ENCODE results near the gene KAT8. TPM values are rescaled to one million over a fixed set of nuclear protein-coding genes. Genes with fewer than 3 reads are reported as not detected.
A peak's percentile ranks its signal among the peaks of the same experiment; 100 is the strongest.
"Not testable (repeated sequence)": the region's sequence is repeated elsewhere in the genome, so short reads cannot be mapped to it uniquely, and the experiment has no call there.

The KAT8 gene
- polyA plus RNA-seq, 1 experiment, result 23.0 TPM

- H3K27me3 ChIP-seq (ENCODE audit: control insufficient read depth, insufficient read depth, low read length), result peaks cover 2% of the 10 kb centered on the region
- no peaks in the 10 kb centered on the region; the same call in 1 of the 2 replicates for H3K9me3 ChIP-seq (ENCODE audit: control insufficient read depth, insufficient read depth, low read length)
- DNase-seq (ENCODE audit: low read depth, low spot score), result no peak
- no peak overlapping the region for H3K27ac ChIP-seq (ENCODE audit: low read depth, low read length)
- H3K4me3 ChIP-seq (ENCODE audit: low read depth, low read length), result no peak overlapping the region
- POLR2A ChIA-PET, result interaction anchor here (1.2 kb wide), 1 partner anchor 19 kb away, joined by 4 read pairs; the partner anchor contains the start of gene KAT8
- TF ChIP-seq CTCF (IDR thresholded peaks at IDR 0.05; ENCODE audit: low read depth, low read length), result no peak
- CTCF ChIA-PET, result no interaction called here
These were observed 18.8 kb downstream of the KAT8 start for GRCh38 chr16:31136287-31136662.

GRCh38 chr16:31136822-31137499, 19.5 kb downstream of the KAT8 start:
- H3K27me3 ChIP-seq (ENCODE audit: control insufficient read depth, insufficient read depth, low read length); CTCF ChIA-PET; H3K27ac ChIP-seq (ENCODE audit: low read depth, low read length); H3K9me3 ChIP-seq (ENCODE audit: control insufficient read depth, insufficient read depth, low read length); DNase-seq (ENCODE audit: low read depth, low spot score); H3K4me3 ChIP-seq (ENCODE audit: low read depth, low read length): not testable (repeated sequence)
- POLR2A ChIA-PET, result interaction anchor here (1.2 kb wide), 1 partner anchor 20 kb away, joined by 4 read pairs; the partner anchor contains the start of gene KAT8

GRCh38 chr16:31138621-31139578, 21.4 kb downstream of the KAT8 start:
- no peaks in the 10 kb centered on the region; the same call in 1 of the 2 replicates for H3K9me3 ChIP-seq (ENCODE audit: control insufficient read depth, insufficient read depth, low read length)
- DNase-seq (ENCODE audit: low read depth, low spot score), result no peak
- CTCF ChIA-PET, result no interaction called here
- no peak for TF ChIP-seq CTCF (IDR thresholded peaks at IDR 0.05; ENCODE audit: low read depth, low read length)
- H3K27ac ChIP-seq (ENCODE audit: low read depth, low read length), result no peak overlapping the region
- peaks cover 2% of the 10 kb centered on the region for H3K27me3 ChIP-seq (ENCODE audit: control insufficient read depth, insufficient read depth, low read length)
- no peak overlapping the region for H3K4me3 ChIP-seq (ENCODE audit: low read depth, low read length)
- POLR2A ChIA-PET, result no interaction called here

GRCh38 chr16:31141071-31141469, 23.6 kb downstream of the KAT8 start:
- not testable (repeated sequence) for DNase-seq (ENCODE audit: low read depth, low spot score); H3K27me3 ChIP-seq (ENCODE audit: control insufficient read depth, insufficient read depth, low read length); H3K9me3 ChIP-seq (ENCODE audit: control insufficient read depth, insufficient read depth, low read length)
- CTCF ChIA-PET, result interaction anchor here (1.8 kb wide), 1 partner anchor 22 kb away, joined by 4 read pairs; no protein-coding TSS in a partner anchor
- peak overlapping the region; percentile 84 for H3K27ac ChIP-seq (ENCODE audit: low read depth, low read length)
- 0 out of 2 replicates have a peak overlapping the region, but pooled peaks have one; percentile 46 for H3K4me3 ChIP-seq (ENCODE audit: low read depth, low read length)
- POLR2A ChIA-PET, result interaction anchor here (1.8 to 2.3 kb wide), 2 partner anchors 23 to 39 kb away, joined by 41 to 75 read pairs; partner anchors contain the start of genes FUS and KAT8

- ChIA-PET CTCF (interaction anchor here (0.5 to 2.8 kb wide), 56 partner anchors 8 to 732 kb away, joined by 3 to 32 read pairs (median 5); partner anchors contain the start of genes BCKDK, COX6A2, FUS and HSD3B7), POLR2A (interaction anchor here (0.7 to 2.3 kb wide), 13 partner anchors 9 to 367 kb away, joined by 3 to 75 read pairs (median 4); partner anchors contain the start of genes FUS, KAT8, PYCARD and RUSF1)
- no peaks in the 10 kb centered on the region for H3K27me3 ChIP-seq (ENCODE audit: control insufficient read depth, insufficient read depth, low read length)
- H3K9me3 ChIP-seq (ENCODE audit: control insufficient read depth, insufficient read depth, low read length), result no peaks in the 10 kb centered on the region; the same call in 1 of the 2 replicates
- DNase-seq (ENCODE audit: low read depth, low spot score), result no peak
- peak overlapping the region; percentile 84 for H3K27ac ChIP-seq (ENCODE audit: low read depth, low read length)
- peak overlapping the region; percentile 46 for H3K4me3 ChIP-seq (ENCODE audit: low read depth, low read length)
- no peak for TF ChIP-seq CTCF (IDR thresholded peaks at IDR 0.05; ENCODE audit: low read depth, low read length)
These were observed 24.1 kb downstream of the KAT8 start for GRCh38 chr16:31141489-31142108.
